HTR-8/SVneo (cell line): ENCODE results near the gene ANKEF1.

Experiments used
- DNase-seq: peaks from one replicate; pipeline ENCODE4 v3.0.0; 2011; ENCODE audit warnings: low spot score, mixed read lengths; ENCODE audit not compliant: insufficient read length
- FAIRE-seq: peaks from 2 replicates; lab custom pipeline; 2011; peaks lifted over from hg19 to GRCh38; lab: Jason Lieb, UNC

ANKEF1 gene

DNA sequence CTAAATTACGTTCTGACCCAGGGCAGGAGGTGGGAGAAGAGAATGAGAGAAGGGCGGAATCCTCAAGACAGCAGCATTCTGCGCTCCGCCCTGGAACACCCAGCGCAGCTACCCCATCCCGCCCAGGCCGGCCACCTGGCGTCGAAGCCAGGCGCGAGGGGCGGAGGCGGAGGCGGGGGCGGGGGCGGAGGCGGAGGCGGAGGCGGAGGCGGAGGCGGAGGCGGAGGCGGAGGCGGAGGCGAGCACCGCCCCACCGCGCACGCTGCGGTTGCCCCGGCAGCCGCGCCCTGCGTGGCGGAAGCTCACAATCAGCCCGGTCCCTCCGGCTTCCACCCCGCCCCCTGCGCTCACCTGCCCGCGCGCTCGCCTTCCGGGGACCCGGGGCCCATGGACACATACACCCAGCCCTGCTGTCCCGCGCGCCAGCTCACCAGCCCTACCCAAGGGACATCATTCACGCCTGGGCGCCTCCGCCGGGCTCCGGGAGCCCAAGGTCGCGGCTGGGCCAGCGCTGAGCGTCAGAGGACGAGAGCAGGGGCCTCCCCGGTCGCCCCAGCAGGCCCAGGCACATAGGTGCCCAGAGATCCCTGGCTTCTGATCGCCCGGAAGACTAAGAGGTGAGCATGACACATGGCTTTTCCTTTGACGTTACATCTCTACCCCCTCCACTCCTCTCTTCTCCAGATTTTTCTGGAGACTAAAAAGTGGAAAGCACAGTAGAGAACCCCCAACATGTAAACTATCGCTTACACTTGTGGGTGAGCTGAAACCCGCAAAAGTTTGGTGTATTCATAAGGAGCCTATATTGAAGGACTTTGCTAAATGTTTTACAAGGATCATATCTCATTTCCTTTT lies at the start of gene ANKEF1:
Gene ANKEF1 (plus strand): TSS at position 271 of the 855 bp plus-strand sequence. CDS start 3,315 bp downstream, outside the sequence.
- FAIRE-seq (peak; percentile 26), DNase-seq (peak; percentile 39)

DNA sequence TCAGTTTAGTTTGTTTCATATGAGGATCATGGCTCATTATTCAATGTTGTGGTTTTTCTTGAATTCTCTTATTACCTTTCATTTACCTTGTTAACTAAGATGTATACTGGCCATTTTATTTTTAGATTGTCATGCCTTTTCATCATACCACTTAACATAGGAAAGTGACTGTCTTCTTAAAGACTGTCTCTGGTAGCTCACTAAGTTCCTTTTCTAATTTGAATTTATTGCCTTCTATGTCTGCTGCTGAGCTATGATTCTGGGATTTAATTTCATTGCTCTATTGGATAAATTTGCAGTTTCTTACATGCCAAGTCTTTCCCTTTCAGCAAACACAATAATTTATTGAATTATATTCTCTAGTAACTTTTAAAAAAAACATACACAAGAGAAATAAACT lies 49.5 kb upstream of the ANKEF1 start:
- FAIRE-seq = no peak
- DNase-seq = no peak

DNA sequence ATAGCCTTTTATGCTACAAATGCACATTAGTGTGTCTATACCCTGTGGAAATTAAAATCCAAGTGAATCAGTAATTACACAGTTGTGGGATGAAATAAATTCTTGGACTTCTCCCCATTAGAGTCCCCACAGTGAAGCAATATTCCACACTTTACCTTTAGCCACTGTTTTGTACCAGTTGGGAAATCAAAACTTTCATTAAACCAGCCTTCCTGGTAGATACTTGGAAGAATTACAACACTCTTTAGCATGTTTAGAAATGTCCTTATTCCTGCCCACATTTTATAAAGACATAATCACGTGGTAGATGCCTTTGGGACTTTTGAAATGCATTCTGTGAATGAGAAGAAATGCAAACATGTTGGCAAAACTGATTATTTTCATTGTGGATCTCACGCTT lies 49.0 kb upstream of the ANKEF1 start:
- DNase-seq (no peak), FAIRE-seq (no peak)

DNA sequence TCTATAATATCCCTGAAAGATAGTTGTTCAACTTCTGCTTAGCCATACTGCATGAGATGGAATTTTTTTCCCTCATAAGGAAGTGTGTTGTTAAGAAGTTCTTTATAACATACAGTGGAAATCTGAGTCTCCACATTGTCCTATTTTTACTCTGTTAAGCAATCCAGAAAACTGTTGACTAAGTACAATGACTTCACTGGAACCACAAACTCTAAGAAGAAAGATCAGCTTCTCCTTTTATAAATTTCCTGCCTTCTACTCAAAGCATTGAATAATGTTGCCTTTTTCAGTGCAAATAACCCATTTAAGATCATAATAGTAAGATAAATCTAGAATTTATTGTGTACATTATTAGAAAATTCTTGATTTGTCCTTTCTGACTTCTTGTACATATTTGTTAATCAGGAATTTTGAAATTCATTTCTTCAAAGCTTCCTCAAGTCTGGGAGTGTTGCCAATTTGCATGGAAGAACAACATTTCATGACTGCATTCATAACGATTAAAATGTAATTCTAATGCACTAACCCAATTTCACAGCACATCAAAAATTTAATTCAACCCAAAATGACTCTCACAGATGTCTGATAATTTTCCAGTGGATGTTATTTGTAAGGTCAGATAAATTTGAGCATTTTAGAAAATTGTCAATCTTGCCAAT lies 45.6 kb upstream of the ANKEF1 start:
- FAIRE-seq = no peak
- no peak for DNase-seq

DNA sequence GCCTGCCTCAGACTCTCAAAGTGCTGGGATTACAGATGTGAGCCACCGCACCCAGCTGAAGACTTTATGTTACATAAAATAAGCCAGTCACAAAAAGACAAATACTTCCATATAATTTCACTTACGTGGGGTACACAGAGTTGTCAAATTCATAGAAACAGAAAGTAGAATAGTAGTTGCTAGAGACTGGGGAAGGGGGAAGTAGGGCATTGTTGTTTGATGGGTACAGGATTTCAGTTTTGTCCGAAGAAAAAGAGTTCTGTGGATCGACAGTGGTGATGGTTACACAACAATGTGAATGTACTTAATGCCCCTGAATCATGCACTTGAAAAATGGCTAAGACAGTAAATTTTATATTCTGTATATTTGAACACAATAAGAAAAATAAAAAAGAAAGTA lies 41.6 kb upstream of the ANKEF1 start:
- FAIRE-seq (no peak), DNase-seq (no peak)

DNA sequence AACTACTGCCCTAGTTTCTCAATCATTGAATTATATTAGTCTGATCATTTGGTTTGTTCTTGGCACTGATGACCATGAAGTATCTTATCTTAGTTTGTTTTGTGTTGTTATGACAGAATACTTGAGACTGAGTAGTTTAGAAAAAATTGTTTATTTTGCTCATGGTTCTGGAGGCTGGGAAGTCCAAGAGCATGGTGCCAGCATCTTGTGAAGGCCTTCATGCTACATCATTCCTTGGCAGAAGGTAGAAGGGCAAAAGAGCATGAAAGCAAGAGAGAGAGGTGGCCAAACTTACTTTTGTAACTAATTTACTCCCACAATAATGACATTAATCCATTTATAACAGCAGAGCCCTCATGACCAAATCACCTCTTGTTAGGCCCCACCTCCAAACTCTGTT lies 40.1 kb upstream of the ANKEF1 start:
- FAIRE-seq (no peak), DNase-seq (no peak)

DNA sequence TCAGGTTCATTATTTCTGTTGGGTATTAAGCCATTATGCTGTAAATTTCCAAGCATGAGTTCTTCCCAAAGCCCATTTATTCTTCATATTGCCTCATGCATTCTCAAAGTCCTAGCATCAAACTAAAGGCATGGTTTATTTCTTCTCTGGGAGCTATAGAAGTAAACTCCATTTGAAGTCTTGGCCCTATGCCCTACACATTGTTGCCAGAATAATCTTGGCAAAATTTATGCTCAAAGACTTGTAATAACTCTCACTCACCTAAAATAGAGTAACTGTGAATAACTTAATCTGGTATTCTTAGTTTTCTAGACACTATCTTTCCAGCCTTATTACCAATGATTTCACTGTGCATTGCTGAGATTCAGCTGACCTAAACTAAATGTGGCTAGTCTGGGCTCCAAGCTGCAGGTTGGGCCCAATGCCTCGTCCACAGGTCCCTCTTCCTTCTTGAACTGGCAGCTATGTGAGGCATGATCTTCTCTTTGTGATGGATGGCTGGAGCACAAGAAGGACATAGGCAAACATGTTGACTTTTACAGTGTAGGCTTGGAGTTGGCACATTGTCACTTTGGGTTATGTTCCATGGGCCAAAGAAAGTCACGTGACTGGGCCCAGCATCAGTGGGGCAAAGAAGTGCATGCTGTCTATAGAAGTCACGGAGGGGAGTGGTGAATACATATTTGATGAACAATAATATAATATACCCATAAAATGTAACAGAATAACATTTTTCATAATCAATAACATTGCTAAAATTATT lies 39.1 kb upstream of the ANKEF1 start:
- FAIRE-seq = no peak
- no peak for DNase-seq

DNA sequence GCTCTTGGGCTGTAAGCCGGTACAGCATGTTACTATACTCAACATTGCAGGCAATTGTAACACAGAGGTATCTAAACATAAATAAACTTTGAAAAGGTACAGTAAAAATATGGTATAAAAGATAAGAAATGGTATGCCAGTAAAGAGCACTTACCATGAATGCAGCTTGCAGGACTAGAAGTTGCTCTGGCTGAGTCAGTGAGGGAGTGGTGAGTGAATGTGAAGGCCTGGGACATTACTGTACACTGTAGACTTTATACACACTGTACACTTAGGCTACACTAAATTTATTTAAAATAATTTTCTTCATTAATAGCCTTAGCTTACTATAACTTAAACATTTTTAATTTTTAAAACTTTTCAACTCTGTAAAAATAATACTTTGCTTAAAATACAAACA lies 37.8 kb upstream of the ANKEF1 start:
- DNase-seq (no peak), FAIRE-seq (no peak)

DNA sequence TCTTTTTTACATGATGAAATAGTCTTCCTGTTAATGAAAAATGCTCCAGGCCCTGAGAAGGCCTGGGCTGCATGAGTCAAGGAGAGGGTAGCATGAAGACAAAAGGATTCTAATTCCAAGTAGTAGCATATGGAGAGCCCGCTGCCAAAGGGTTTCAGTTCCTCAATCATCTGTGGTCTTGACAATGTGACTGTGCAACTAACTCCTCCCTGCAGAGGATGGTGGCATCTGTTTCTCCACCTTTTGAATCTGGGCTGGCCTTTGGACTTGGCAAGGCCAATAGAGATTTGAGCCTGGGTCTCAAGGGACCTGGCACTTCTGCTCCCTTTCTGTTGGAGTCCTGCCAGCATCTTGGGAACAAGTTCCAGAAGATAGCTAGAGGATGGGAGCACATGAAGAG lies 35.1 kb upstream of the ANKEF1 start:
- FAIRE-seq (no peak), DNase-seq (no peak)

DNA sequence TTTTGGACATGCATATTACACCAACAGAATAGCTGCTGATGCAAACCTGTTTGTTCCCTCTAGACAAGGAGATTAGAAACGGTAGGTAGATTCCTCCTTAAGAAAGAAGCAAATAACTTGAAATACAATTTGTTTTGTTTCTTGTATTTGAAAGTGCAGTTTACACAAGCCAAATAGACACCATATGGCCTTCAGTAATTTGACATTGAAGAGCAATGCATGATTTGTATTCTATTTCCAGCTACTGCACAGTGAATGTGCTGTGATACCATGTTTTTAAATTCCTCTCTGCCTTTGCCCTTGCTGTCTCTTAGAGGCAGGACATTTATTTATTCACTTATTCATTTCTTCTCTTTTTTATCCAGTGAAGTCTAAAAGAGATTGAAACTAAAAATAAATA lies 31.9 kb upstream of the ANKEF1 start:
- DNase-seq (no peak), FAIRE-seq (no peak)

DNA sequence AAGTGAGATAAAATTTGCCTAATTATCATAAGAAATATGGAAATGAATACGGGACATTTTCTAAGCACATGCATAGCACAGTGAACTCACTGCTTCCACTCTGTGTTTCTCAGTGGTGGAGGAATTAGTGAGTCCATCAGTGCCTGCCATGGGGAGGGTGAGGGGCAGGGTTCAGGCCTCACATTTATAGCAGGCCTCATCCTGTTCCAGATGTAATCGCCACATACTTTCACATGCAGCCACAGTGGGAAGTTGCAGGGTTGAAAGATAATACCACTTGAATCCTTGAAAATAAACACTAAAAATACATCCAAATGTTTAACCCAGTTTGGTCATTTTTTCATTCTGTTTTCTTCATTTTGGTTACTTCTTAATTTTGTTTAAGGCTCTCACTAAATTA lies 29.9 kb upstream of the ANKEF1 start:
- FAIRE-seq (no peak), DNase-seq (no peak)

DNA sequence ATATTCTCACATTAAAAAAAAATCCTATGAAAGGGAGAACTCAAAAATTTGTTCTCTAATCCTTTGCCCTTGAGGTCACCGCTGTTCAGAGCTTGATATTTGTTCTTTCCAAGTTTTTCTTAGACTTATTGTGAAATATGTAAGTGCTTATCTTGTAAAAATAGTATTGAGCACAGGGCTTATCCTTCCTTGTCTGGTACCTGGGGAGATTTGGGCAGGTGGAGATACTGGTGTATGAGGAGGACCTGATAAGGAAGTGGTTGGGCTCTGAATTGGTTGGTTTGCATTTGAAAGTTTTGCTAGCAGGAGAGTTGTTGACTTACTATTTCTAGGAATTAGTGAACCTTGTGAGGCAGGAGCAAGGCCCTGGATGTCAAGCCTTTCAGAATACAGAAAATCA lies 28.9 kb upstream of the ANKEF1 start:
- FAIRE-seq (no peak), DNase-seq (no peak)

DNA sequence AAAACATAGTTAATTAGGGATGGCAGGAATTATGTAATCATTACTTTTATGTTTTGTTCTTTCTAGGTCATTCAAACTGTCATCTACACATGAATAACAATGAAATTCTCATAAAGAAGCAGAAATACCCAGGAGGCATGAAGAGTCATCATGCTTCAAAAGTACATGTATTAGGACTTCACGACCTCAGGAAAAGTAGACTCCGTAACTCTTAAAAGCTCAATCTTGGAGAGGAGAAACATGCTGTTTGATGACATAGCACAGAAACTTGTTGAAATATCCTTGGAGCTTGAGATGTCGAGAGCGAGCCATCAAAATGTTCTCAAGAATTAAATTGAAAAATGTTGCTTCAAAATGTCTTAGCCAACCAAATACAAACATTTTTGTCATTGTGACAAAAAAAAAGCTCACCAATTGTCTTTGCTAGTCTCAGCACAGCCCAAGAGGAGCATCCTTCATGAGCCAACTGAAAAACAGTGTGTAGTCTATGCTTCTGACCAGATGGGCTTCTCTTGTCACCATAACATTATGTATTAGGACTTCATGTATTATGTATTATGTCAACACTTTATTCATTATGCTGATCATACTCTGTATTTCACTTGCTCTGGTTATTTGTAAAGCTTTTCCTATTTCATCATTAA lies 28.2 kb upstream of the ANKEF1 start:
- DNase-seq (no peak), FAIRE-seq (no peak)

DNA sequence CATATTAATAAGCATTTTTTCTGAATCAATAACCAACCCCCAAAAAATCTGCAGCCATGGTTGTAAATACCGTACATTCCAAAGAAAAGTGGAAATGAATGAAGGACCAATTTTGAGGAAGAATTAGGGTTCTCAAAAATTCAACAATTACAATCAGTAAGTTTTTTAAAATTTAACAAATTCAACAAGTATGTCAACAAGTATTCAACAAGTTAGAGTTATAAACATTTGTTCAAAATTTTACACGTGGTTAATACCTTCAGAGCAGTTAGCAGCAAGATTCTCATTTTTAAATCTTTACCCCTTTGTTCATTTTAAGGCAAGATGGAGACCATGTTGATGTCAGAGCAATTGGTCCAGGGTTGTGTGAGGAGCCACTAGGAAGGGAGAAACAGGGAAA lies 27.6 kb upstream of the ANKEF1 start:
- DNase-seq (no peak), FAIRE-seq (no peak)

DNA sequence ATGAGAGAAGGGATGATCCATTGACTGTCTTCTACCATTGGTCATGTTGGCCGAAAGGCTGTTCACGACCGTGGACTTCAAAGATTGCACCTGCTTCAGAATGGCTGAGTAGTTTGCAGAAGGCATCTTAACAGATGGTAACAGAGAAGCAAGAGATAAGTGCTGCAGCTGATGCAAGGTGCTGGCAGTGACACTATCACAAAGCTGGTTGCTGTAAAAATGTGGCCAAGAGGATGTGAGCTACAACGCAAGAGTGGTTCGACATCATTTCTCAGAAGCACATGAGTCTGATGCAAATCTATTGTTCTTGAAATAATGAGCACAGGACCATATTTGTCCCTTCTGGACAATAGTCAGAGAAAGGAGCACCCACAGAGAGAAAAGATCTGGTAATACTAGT lies 27.0 kb upstream of the ANKEF1 start:
- no peak for FAIRE-seq
- no peak for DNase-seq

DNA sequence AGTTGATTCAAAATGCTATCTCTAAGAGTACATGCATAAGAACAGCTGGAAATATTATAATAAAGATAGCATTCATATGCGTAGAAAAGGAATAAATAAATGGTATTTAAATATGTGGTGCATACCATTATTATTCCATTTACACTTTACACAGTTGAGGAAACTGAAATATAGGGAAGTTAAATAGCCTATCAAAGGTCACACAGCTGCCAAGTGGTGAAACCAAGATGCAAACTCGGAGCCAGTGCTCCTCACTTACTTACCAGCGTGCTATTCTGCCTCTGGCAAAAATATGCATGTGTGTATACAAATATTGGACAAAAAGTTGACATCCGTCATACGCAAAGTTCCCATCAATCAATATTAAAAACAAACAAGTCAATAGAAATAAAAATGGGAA lies 22.3 kb upstream of the ANKEF1 start:
- no peak for FAIRE-seq

DNA sequence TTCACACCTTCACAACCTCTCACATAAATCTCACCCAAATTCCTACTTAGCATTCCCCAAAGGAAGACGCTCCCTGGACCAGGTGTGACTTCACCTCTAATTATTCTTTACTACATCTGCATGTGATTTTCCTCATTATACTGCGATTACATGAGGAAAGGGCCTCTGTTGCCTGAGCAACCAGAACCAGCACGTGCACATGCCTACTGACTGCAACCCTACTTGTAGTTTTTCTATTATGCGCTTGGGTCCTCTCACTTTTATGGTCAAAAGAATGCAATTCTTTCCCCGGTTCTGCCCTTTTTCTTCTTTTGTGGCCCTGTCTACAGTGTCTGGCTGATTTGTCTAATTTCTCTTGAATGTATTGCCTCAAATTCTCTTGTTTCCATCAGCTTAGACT lies 20.4 kb upstream of the ANKEF1 start:
- DNase-seq (no peak), FAIRE-seq (no peak)

More for the DNA sequence above, 22.3 kb upstream of the ANKEF1 start:
- no peak for DNase-seq

DNA sequence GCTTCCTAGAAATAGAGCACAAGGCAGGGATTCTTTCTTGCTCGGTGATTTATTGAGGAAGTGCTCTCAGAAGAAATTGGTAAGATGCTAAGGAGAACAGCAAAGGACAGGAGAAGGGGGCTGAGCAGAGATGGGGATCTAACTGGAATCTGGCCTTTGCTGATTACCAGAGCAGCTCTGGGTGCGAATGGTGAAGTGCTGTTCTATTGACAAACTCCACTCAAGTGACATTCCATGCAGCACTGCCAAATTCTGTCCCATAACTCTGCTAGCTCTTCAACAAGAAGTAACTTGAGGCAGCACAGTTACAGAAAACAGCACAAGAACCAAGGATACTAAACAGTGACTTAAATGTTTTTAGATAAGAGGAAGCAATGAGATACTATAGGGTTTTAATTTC lies 13.8 kb upstream of the ANKEF1 start:
- DNase-seq = no peak
- FAIRE-seq = no peak

DNA sequence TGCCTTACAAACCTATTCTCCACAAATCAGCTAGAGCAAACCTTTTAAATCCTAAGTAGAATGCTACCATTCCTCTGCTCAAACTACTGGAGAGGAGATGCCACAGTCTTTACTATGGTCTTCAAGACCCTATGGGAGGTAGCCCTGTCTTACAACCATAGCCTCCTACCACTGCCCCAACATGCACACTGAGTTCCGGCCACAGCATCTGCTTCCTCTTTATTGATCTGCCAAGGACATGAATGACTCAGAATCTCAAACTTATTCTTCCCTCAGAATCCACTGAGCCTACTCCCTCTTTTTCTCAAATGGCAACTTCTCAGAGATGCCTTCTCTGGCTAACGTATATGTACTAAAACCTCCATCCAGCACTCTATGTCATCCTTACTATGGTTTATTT lies 12.2 kb upstream of the ANKEF1 start:
- DNase-seq = no peak
- no peak for FAIRE-seq

DNA sequence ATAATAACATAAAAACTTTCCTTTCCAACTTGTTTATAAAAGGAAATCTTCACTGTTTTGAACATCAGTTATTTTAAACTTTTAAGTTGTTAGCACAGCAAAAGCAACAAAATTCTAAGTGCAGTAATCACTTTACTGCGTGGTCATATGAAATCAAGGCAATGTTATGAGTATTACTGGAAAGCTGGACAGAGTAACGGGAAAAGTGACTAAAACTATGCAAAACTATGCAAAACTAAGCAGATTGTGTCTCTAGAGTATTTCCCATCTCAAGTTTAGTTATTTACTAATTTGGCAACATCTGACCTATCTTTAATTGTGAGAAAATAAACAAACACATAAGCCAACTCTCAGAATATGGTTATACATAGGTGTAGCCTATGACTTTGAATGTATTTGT lies 10.9 kb upstream of the ANKEF1 start:
- DNase-seq (no peak), FAIRE-seq (no peak)
